Measurements from ENCODE around the gene DBI. TPM values are rescaled to one million over a fixed set of nuclear protein-coding genes. Genes with fewer than 3 reads are reported as not detected.

Gene DBI
- total RNA-seq, 1 experiment from 2014 or later = 253 TPM

DNA sequence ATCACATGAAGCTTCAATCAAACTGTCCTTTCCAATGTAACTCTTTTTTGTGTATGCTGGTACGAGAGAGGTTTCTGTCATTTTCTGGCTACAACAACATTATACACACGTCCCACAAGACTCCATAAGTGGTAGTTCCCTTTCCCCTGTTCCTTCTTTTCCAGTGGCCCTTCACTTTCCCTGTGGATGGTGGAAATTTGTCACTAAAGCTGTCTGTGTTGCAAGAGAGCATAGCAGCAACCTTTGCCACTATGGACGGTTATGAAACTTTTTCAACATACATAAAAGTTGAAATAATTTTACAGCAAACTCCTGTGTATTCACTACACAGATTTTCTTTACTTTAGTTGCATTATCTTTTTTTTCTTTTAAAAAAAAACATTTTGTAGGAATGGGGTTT, 18.7 kb downstream of the DBI start:
- Histone ChIP-seq H3K27me3 (ENCODE audit: control insufficient read depth, insufficient read depth, low read length) (peaks cover 3% of the 10 kb centered on the region; the same call in 1 of the 2 replicates), H3K27ac (ENCODE audit: low read length) (no peak overlapping the region), H3K4me1 (ENCODE audit: control insufficient read depth, insufficient read depth, low read length) (no peaks in the 10 kb centered on the region), H3K36me3 (ENCODE audit: control insufficient read depth, insufficient read depth, low read length) (no peaks in the 10 kb centered on the region), H3K9me3 (ENCODE audit: control insufficient read depth, insufficient read depth, low read depth, low read length) (no peaks in the 10 kb centered on the region), H3K4me3 (ENCODE audit: low read depth in 2 of 2, low read length in 2 of 2) (no peak overlapping the region)
- no TSS peak for BruUV-seq (replicated peaks)
- TF ChIP-seq, protein P1, sequence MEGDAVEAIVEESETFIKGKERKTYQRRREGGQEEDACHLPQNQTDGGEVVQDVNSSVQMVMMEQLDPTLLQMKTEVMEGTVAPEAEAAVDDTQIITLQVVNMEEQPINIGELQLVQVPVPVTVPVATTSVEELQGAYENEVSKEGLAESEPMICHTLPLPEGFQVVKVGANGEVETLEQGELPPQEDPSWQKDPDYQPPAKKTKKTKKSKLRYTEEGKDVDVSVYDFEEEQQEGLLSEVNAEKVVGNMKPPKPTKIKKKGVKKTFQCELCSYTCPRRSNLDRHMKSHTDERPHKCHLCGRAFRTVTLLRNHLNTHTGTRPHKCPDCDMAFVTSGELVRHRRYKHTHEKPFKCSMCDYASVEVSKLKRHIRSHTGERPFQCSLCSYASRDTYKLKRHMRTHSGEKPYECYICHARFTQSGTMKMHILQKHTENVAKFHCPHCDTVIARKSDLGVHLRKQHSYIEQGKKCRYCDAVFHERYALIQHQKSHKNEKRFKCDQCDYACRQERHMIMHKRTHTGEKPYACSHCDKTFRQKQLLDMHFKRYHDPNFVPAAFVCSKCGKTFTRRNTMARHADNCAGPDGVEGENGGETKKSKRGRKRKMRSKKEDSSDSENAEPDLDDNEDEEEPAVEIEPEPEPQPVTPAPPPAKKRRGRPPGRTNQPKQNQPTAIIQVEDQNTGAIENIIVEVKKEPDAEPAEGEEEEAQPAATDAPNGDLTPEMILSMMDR (IDR thresholded peaks at IDR 0.05) = no peak
- no peak for TF ChIP-seq POLR2AphosphoS5 (IDR thresholded peaks at IDR 0.05; ENCODE audit: low read depth, low read length)
- TF ChIP-seq TCF7L2 (IDR thresholded peaks at IDR 0.05; ENCODE audit: low read depth, low read length) = no peak
- TF ChIP-seq, protein P2, sequence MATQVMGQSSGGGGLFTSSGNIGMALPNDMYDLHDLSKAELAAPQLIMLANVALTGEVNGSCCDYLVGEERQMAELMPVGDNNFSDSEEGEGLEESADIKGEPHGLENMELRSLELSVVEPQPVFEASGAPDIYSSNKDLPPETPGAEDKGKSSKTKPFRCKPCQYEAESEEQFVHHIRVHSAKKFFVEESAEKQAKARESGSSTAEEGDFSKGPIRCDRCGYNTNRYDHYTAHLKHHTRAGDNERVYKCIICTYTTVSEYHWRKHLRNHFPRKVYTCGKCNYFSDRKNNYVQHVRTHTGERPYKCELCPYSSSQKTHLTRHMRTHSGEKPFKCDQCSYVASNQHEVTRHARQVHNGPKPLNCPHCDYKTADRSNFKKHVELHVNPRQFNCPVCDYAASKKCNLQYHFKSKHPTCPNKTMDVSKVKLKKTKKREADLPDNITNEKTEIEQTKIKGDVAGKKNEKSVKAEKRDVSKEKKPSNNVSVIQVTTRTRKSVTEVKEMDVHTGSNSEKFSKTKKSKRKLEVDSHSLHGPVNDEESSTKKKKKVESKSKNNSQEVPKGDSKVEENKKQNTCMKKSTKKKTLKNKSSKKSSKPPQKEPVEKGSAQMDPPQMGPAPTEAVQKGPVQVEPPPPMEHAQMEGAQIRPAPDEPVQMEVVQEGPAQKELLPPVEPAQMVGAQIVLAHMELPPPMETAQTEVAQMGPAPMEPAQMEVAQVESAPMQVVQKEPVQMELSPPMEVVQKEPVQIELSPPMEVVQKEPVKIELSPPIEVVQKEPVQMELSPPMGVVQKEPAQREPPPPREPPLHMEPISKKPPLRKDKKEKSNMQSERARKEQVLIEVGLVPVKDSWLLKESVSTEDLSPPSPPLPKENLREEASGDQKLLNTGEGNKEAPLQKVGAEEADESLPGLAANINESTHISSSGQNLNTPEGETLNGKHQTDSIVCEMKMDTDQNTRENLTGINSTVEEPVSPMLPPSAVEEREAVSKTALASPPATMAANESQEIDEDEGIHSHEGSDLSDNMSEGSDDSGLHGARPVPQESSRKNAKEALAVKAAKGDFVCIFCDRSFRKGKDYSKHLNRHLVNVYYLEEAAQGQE (IDR thresholded peaks at IDR 0.05; ENCODE audit: insufficient read depth in 1 of 2, low read depth in 2 of 2, low read length in 1 of 2) = no peak
- TF ChIP-seq SIN3A (IDR thresholded peaks at IDR 0.05; ENCODE audit: borderline replicate concordance, insufficient read depth, low read depth, low read length) = no peak
- ChIA-PET POLR2A (no interaction called here), CTCF (no interaction called here)
- DNase-seq (ENCODE audit: low read depth, low spot score) = no peak
- intact Hi-C loops (cut with micrococcal nuclease; ENCODE audit: unreplicated experiment) = no loop called here
- ATAC-seq = no peak
- in situ Hi-C loops (cut with HindIII; ENCODE audit: low pct_unique_long_range_greater_than_20kb, low sequenced_read_pairs) = no loop called here

DNA sequence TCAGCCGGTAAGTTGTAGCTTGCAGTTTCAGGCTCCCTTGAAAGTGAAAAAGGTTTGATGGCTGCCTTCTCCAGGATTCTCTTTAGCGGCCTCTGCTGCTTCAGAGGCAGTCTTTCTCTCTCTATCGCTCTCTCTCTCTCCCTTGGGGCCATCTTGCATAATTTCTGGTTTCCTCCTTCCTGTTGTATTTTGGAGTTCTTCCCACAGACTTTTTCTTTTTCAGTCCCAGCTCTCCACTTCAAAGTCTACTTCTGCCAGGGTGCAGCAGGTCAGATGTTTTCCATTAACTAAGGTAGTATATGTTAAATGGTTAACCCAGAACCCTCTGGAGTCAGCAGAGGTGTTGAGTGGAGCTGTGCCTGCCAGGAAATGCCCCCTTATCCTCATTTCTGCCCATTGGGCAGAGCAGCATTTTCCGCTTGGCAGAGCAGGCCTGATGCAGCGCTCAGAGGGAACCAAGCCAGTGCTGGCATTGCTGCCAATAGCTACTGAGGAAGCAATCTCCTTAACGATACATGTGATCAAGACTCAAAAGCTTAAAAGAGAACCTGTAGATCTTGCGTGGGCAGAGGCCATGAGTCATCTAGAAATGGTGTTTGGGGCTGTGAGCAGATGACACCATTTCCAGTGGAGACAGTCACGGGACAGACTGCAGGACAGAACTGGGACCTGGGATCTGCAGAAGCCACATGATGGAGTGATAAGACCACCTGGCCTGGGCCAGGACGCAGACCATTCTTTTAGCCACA, 20.8 kb downstream of the DBI start:
- DNase-seq (ENCODE audit: low read depth, low spot score) = no peak
- POLR2A ChIA-PET = interaction anchor here (0.7 kb wide), 1 partner anchor 291 kb away, joined by 9 read pairs; no protein-coding TSS in a partner anchor
- intact Hi-C loops (cut with micrococcal nuclease; ENCODE audit: unreplicated experiment) (no loop called here), in situ Hi-C loops (cut with HindIII; ENCODE audit: low pct_unique_long_range_greater_than_20kb, low sequenced_read_pairs) (no loop called here)
- CTCF ChIA-PET = interaction anchor here (0.6 kb wide), 1 partner anchor 38 kb away, joined by 11 read pairs; no protein-coding TSS in a partner anchor
- Histone ChIP-seq H3K27me3 (ENCODE audit: control insufficient read depth, insufficient read depth, low read length) (peaks cover 3% of the 10 kb centered on the region; the same call in 1 of the 2 replicates), H3K27ac (ENCODE audit: low read length) (no peak overlapping the region), H3K9me3 (ENCODE audit: control insufficient read depth, insufficient read depth, low read depth, low read length) (no peaks in the 10 kb centered on the region), H3K4me1 (ENCODE audit: control insufficient read depth, insufficient read depth, low read length) (no peaks in the 10 kb centered on the region), H3K36me3 (ENCODE audit: control insufficient read depth, insufficient read depth, low read length) (no peaks in the 10 kb centered on the region), H3K4me3 (ENCODE audit: low read depth in 2 of 2, low read length in 2 of 2) (no peak overlapping the region)
- ATAC-seq = no peak
- TF ChIP-seq SIN3A (IDR thresholded peaks at IDR 0.05; ENCODE audit: borderline replicate concordance, insufficient read depth, low read depth, low read length) (no peak), TCF7L2 (IDR thresholded peaks at IDR 0.05; ENCODE audit: low read depth, low read length) (no peak), POLR2AphosphoS5 (IDR thresholded peaks at IDR 0.05; ENCODE audit: low read depth, low read length) (no peak)
- TF ChIP-seq, protein P2 (IDR thresholded peaks at IDR 0.05; ENCODE audit: insufficient read depth in 1 of 2, low read depth in 2 of 2, low read length in 1 of 2) = no peak
- TF ChIP-seq, protein P1 (IDR thresholded peaks at IDR 0.05) = no peak
- BruUV-seq (replicated peaks) = no TSS peak
